ENCODE results near the gene RHBDD1.
A peak's percentile ranks its signal among the peaks of the same experiment; 100 is the strongest.

- TF ChIP-seq POLR2A (IDR thresholded peaks at IDR 0.05) = no peak
- TF ChIP-seq POLR2AphosphoS5 (IDR thresholded peaks at IDR 0.05) = peak; percentile 38 to 89 (median 70)
Measured at GRCh38 chr2:227033471-227034148, 197.8 kb downstream of the RHBDD1 start.
